Measurements from ENCODE around the gene RFX8. TPM values are rescaled to one million over a fixed set of nuclear protein-coding genes. Genes with fewer than 3 reads are reported as not detected.

The RFX8 gene
- total RNA-seq, 2 experiments from 2014 or later, result 0.90 to 1.0 TPM

DNA sequence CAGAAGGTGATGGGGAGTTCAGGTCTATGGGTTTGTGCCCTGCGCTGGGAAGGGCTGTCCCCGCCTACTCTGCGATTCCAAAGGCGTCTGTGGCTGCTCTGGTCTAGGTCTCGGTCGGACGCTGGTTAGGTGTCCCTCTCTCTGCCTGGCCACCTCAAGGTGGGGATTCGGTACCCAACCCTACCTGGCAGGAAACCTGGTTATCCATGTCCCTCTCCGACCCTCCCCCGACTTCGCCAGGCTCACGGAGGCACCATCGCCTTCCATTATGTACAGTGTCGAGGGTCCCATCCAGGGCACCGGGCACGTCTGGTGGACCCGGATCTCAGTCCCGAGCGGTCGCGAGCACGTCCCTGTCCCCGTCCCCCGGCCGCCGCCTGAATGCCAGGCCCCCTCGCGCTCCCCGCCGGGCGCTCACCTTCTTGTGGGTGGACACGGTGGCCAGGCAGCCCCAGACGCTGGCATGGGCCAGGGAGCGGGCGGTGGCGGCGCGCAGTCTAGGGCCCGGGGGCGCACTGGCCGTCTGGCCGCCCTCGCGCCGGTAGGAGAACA lies 88.2 kb downstream of the RFX8 start:
- Mint-ChIP-seq H3K4me1 (ENCODE audit: low read depth) (peaks cover 11% of the 10 kb centered on the region), H3K27ac (no peak overlapping the region), H3K9me3 (no peaks in the 10 kb centered on the region), H3K27me3 (peaks cover 32% of the 10 kb centered on the region), H3K36me3 (no peaks in the 10 kb centered on the region), H3K4me3 (peak overlapping the region; percentile 49)
- CTCF ChIA-PET, result interaction anchor here (0.7 to 5.7 kb wide), 21 partner anchors 8 to 465 kb away, joined by 3 to 58 read pairs (median 4); partner anchors contain the start of gene RNF149
- DNase-seq, result no peak
- intact Hi-C loops (cut with micrococcal nuclease), result loop anchor here (1.0 to 10.0 kb wide), 2 partner anchors 44 to 142 kb away; no protein-coding TSS in a partner anchor
- POLR2A ChIA-PET, result no interaction called here

DNA sequence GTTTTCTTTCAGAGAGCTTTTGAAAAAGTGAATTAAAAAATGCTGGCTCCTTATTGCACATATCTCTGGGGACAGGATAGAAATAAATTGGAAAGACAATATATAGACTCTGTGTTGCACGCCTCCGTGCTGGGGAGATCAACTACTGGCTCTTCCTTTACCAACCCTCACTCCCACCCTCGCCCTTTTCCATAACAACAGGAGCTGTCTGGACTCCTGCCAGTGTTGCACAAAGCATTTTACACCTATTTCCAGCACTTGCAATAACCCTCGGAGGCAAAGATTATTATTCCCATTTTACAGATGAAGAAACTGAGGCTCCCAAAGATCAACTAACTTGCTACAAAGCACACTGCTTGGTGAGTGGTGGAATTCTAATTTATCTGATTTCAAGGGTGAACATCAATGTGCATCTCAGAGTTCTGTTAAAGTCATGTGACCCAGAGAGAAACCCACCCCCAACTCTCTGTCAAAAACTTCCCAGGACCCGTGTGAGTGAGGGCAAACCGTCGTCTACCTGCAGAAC lies 91.8 kb downstream of the RFX8 start:
- no peak overlapping the region for H3K4me3 Mint-ChIP-seq
- POLR2A ChIA-PET, result no interaction called here
- DNase-seq, result no peak
- CTCF ChIA-PET, result no interaction called here
- H3K27me3 Mint-ChIP-seq, result peaks cover 22% of the 10 kb centered on the region
- H3K27ac Mint-ChIP-seq, result no peak overlapping the region
- no peaks in the 10 kb centered on the region for H3K9me3 Mint-ChIP-seq
- H3K36me3 Mint-ChIP-seq, result no peaks in the 10 kb centered on the region
- intact Hi-C loops (cut with micrococcal nuclease), result loop anchor here (10.0 kb wide), 1 partner anchor 138 kb away; no protein-coding TSS in a partner anchor
- peaks cover 11% of the 10 kb centered on the region for H3K4me1 Mint-ChIP-seq (ENCODE audit: low read depth)

GRCh38 chr2:101382442-101382841 lies 92.5 kb downstream of the RFX8 start:
- no peaks in the 10 kb centered on the region for H3K9me3 Mint-ChIP-seq
- intact Hi-C loops (cut with micrococcal nuclease), result loop anchor here (10.0 kb wide), 1 partner anchor 138 kb away; no protein-coding TSS in a partner anchor
- ChIA-PET POLR2A (no interaction called here), CTCF (interaction anchor here (1.6 kb wide), 1 partner anchor 40 kb away, joined by 13 read pairs; no protein-coding TSS in a partner anchor)
- H3K4me1 Mint-ChIP-seq (ENCODE audit: low read depth), result peaks cover 8% of the 10 kb centered on the region
- H3K27ac Mint-ChIP-seq, result no peak overlapping the region
- peaks cover 18% of the 10 kb centered on the region for H3K27me3 Mint-ChIP-seq
- DNase-seq, result no peak
- H3K4me3 Mint-ChIP-seq, result no peak overlapping the region
- no peaks in the 10 kb centered on the region for H3K36me3 Mint-ChIP-seq

GRCh38 chr2:101380376-101380775 lies 94.5 kb downstream of the RFX8 start:
- Mint-ChIP-seq H3K4me1 (ENCODE audit: low read depth) (no peaks in the 10 kb centered on the region), H3K9me3 (no peaks in the 10 kb centered on the region), H3K27ac (no peak overlapping the region), H3K36me3 (no peaks in the 10 kb centered on the region), H3K4me3 (no peak overlapping the region), H3K27me3 (peaks cover 7% of the 10 kb centered on the region)
- ChIA-PET POLR2A (no interaction called here), CTCF (interaction anchor here (1.3 to 2.4 kb wide), 2 partner anchors 38 to 39 kb away, joined by 3 to 8 read pairs; no protein-coding TSS in a partner anchor)
- intact Hi-C loops (cut with micrococcal nuclease), result loop anchor here (10.0 kb wide), 1 partner anchor 136 kb away; no protein-coding TSS in a partner anchor
- DNase-seq, result no peak

GRCh38 chr2:101379091-101379490 lies 95.8 kb downstream of the RFX8 start:
- Mint-ChIP-seq H3K9me3 (no peaks in the 10 kb centered on the region), H3K4me3 (no peak overlapping the region), H3K27ac (no peak overlapping the region), H3K36me3 (no peaks in the 10 kb centered on the region), H3K4me1 (ENCODE audit: low read depth) (no peaks in the 10 kb centered on the region), H3K27me3 (peaks cover 3% of the 10 kb centered on the region)
- no peak for DNase-seq
- ChIA-PET CTCF (interaction anchor here (1.3 to 2.4 kb wide), 2 partner anchors 37 to 40 kb away, joined by 3 to 8 read pairs; no protein-coding TSS in a partner anchor), POLR2A (no interaction called here)
- intact Hi-C loops (cut with micrococcal nuclease), result no loop called here

DNA sequence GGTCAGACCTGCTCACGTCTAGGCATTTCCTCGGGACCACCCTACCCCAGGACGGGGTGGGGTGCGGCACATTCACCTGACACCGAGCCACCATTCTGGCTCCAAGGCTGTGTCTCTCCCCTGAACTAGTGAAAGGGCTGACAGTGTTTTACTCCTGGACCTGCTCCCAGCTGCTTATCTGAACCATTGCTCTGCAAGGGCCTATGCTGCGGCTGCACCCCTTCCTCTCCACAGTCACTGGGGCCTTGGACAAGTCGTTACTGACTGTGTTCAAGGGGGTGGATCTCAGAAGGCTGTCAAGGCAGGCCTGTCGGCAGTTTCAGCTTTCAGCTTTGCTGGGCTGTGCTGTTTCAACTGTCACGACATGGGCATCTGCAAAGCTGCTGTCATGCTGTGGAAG lies 99.3 kb downstream of the RFX8 start:
- DNase-seq, result no peak
- no peak overlapping the region for H3K4me3 Mint-ChIP-seq
- H3K9me3 Mint-ChIP-seq, result peaks cover 8% of the 10 kb centered on the region
- ChIA-PET CTCF (no interaction called here), POLR2A (no interaction called here)
- no peaks in the 10 kb centered on the region for H3K4me1 Mint-ChIP-seq (ENCODE audit: low read depth)
- H3K36me3 Mint-ChIP-seq, result no peaks in the 10 kb centered on the region
- intact Hi-C loops (cut with micrococcal nuclease), result no loop called here
- no peak overlapping the region for H3K27ac Mint-ChIP-seq
- H3K27me3 Mint-ChIP-seq, result no peaks in the 10 kb centered on the region

GRCh38 chr2:101374821-101375561 lies 99.9 kb downstream of the RFX8 start:
- ChIA-PET POLR2A (no interaction called here), CTCF (interaction anchor here (1.5 kb wide), 1 partner anchor 12 kb away, joined by 5 read pairs; no protein-coding TSS in a partner anchor)
- no peaks in the 10 kb centered on the region for H3K27me3 Mint-ChIP-seq
- no peaks in the 10 kb centered on the region for H3K4me1 Mint-ChIP-seq (ENCODE audit: low read depth)
- no peak for DNase-seq
- intact Hi-C loops (cut with micrococcal nuclease), result no loop called here
- peaks cover 8% of the 10 kb centered on the region for H3K9me3 Mint-ChIP-seq
- H3K36me3 Mint-ChIP-seq, result no peaks in the 10 kb centered on the region
- H3K4me3 Mint-ChIP-seq, result no peak overlapping the region
- no peak overlapping the region for H3K27ac Mint-ChIP-seq

DNA sequence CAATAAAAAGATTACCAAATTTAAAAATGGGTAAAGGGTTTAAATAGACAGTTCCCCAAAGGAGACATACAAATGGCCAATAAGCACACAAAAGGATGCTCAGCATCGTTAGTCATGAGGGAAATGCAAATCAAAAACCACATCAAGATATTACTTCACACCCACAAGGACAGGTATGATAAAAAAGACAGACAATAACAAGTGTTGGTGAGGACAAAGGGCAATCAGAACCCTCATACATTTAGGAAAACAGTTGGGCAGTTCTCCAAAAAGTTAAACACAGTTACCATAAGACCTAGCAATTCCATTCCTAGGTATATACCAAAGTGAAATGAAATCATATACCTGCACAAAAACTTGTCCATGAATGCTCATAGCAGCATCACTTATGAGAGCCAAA lies 102.1 kb downstream of the RFX8 start:
- H3K9me3 Mint-ChIP-seq, result peaks cover 8% of the 10 kb centered on the region
- intact Hi-C loops (cut with micrococcal nuclease), result no loop called here
- H3K4me1 Mint-ChIP-seq (ENCODE audit: low read depth), result no peaks in the 10 kb centered on the region
- DNase-seq, result no peak
- ChIA-PET POLR2A (no interaction called here), CTCF (no interaction called here)
- no peaks in the 10 kb centered on the region for H3K27me3 Mint-ChIP-seq
- H3K36me3 Mint-ChIP-seq, result no peaks in the 10 kb centered on the region
- H3K4me3 Mint-ChIP-seq, result no peak overlapping the region
- no peak overlapping the region for H3K27ac Mint-ChIP-seq

- POLR2A ChIA-PET, result no interaction called here
- intact Hi-C loops (cut with micrococcal nuclease), result no loop called here
- Mint-ChIP-seq H3K27ac (no peak overlapping the region), H3K4me1 (ENCODE audit: low read depth) (no peaks in the 10 kb centered on the region), H3K36me3 (no peaks in the 10 kb centered on the region), H3K9me3 (peaks cover 8% of the 10 kb centered on the region), H3K27me3 (no peaks in the 10 kb centered on the region), H3K4me3 (no peak overlapping the region)
- DNase-seq, result no peak
- CTCF ChIA-PET, result interaction anchor here (1.4 kb wide), 1 partner anchor 16 kb away, joined by 5 read pairs; no protein-coding TSS in a partner anchor
These were observed 103.3 kb downstream of the RFX8 start for GRCh38 chr2:101371636-101372035.

DNA sequence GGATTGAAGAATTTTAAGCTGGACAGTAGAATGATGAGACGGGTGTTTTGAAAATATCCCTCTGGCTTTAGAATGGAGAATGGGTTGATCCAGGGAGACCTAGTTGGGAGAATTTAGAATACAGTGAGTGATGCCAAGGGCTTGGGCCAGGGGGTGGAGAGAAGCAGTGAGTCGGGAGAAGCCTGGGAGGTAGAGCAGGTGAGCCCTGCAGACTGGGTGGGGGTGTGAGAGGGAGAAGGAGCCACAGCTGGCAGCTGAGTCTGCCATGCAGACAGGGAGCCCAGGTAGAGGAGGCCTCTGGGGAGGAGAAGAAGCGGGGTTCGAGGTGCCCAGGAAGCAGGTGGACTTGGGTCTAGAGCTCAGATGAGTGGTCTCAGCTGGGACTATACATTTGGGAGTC lies 105.8 kb downstream of the RFX8 start:
- POLR2A ChIA-PET, result no interaction called here
- Mint-ChIP-seq H3K36me3 (no peaks in the 10 kb centered on the region), H3K4me3 (no peak overlapping the region), H3K9me3 (peaks cover 8% of the 10 kb centered on the region), H3K27ac (no peak overlapping the region), H3K27me3 (no peaks in the 10 kb centered on the region), H3K4me1 (ENCODE audit: low read depth) (no peaks in the 10 kb centered on the region)
- intact Hi-C loops (cut with micrococcal nuclease), result no loop called here
- no peak for DNase-seq
- CTCF ChIA-PET, result interaction anchor here (0.7 kb wide), 1 partner anchor 18 kb away, joined by 4 read pairs; the partner anchor contains the start of gene CREG2

DNA sequence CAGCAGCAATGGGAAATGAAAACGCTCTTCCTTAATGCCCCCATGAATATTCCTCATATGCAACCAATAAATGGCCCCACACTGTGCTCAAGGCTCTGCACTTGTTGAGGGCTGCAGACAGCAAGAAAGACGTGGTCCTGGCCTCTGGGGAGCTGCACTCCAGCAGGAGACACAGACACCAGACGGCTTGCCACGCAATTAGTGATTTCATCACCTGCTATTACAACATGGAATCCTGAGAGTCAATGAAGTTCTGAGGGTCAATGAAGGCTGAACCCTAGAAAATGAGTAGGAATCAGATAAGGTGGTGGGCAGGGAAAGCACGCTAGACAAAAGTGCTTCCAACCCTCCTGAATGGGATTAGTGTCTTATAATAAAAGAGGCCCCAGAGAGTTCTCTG lies 106.5 kb downstream of the RFX8 start:
- intact Hi-C loops (cut with micrococcal nuclease), result no loop called here
- ChIA-PET POLR2A (no interaction called here), CTCF (no interaction called here)
- H3K4me1 Mint-ChIP-seq (ENCODE audit: low read depth), result no peaks in the 10 kb centered on the region
- H3K36me3 Mint-ChIP-seq, result no peaks in the 10 kb centered on the region
- H3K9me3 Mint-ChIP-seq, result peaks cover 7% of the 10 kb centered on the region
- H3K27ac Mint-ChIP-seq, result no peak overlapping the region
- no peaks in the 10 kb centered on the region for H3K27me3 Mint-ChIP-seq
- DNase-seq, result no peak
- H3K4me3 Mint-ChIP-seq, result no peak overlapping the region

DNA sequence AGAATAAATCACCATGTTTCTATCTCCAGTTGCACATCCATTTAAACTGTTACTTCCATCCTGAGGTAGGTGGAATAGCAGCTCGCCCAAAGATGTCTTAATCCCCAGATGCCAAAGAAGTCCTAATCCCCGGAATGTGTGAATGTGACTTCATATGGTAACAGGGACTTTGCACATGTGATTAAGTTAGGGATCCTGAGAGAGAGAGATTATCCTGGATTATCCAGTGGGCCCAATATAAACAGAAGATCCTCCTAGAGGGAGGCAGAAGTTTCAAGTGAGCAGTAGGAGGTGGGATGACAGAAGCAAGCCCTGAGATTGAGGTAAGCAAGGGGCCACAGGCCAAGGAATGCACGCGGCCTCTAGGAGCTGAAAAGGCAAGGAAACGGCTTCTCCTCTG lies 107.4 kb downstream of the RFX8 start:
- no peaks in the 10 kb centered on the region for H3K9me3 Mint-ChIP-seq
- H3K4me3 Mint-ChIP-seq, result no peak overlapping the region
- no peaks in the 10 kb centered on the region for H3K36me3 Mint-ChIP-seq
- peaks cover 2% of the 10 kb centered on the region for H3K4me1 Mint-ChIP-seq (ENCODE audit: low read depth)
- H3K27ac Mint-ChIP-seq, result no peak overlapping the region
- ChIA-PET CTCF (no interaction called here), POLR2A (no interaction called here)
- DNase-seq, result no peak
- H3K27me3 Mint-ChIP-seq, result no peaks in the 10 kb centered on the region
- intact Hi-C loops (cut with micrococcal nuclease), result no loop called here

Data from activated CD4-positive, alpha-beta memory T cell treated with anti-CD3 and anti-CD28 coated beads for 36 hours (primary cell).